Stimulated activated CD8-positive, alpha-beta memory T cell treated with anti-CD3 and anti-CD28 coated beads, Interleukin-15, amount 100 ng/mL, for 48 hours (primary cell): ENCODE results near the gene MPND.

Experiments used
- DNase-seq, 2 donors: peaks; one replicate each; pipeline ENCODE4 v3.0.0-alpha.2; 2020; ENCODE audit warnings: low read depth in 2 of 2

Gene MPND

DNA sequence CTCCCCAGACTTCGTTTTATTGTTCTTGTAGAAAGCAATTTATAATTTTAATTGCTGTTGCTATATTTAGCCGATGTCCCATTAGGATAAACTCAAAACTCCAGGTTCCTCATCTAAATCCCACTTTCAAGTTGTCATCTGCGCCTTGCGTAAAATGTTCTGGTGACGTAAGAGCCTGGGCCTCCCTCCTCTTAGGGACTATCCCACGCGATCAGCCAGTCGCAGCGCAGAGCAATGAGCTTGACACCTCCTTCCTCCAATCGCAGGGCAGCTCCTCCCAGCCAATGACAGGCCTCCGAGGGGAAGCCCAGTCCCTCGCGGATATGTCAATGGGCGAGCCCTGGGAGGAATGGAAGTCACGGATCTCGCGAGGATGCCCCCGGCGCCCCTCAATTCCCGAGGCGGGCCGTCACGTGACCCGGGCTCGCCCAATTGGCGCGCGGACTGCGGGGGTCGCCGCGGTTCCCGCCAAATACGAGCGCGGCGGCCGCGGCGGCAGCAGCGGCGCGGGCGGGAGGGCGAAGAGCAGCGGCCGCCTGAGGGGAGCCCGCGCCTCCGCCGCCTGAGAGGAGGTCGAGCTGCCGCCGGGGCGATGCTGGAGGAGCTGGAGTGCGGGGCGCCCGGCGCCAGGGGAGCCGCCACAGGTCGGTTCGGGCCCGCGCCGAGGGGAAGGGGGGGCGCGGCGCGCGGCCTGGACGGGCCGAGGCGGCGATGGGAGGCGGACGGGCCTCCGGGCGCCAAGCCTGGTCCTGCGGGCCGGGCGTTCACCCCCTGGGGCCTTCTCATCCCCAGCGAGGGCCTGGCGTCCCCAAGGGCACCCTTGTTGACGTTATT is 59.0 kb downstream of the MPND start, which contains the start of gene CHAF1A:
TSS of gene CHAF1A (plus strand) at position 470 of the 834 bp plus-strand sequence. CDS start at position 593, 123 bp downstream.
- peak; percentile 98 to 99 for DNase-seq

DNA sequence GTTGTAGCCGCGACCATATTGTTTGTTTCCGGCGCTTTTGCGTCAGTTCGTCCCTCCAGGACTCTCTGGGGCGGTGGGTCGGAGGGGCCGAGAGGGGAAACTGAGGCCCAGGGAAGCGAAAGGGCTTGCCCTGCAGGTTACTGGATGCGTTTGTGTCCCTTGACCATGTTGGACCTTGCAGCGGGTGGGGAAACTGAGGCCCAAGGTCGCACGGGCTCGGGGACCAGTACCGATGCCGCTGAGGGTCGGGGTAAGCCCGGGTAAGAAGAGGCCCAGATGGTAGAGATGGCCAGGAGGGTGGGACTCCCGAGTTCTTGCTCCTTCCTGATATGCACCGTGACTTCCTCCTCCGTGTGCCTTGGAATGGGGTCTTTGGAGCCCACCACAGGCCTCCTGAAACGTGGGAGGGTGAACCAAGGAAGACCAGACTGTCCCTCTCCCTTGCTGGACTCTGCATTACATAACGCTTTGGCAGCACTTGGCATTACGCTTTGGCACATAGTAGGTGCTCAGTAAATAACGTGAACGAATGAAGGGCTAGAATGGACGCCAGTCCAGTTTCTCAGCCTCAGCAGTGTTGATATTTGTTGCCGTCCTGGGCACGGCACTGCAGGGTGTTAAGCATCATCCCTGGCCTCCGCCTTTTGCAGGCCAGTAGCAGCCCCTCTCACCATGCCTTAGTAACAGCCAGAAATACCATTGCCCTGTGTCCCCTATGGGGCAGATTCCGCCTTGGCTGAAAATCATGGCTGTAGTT is 59.8 kb downstream of the MPND start:
- DNase-seq = no peak

DNA sequence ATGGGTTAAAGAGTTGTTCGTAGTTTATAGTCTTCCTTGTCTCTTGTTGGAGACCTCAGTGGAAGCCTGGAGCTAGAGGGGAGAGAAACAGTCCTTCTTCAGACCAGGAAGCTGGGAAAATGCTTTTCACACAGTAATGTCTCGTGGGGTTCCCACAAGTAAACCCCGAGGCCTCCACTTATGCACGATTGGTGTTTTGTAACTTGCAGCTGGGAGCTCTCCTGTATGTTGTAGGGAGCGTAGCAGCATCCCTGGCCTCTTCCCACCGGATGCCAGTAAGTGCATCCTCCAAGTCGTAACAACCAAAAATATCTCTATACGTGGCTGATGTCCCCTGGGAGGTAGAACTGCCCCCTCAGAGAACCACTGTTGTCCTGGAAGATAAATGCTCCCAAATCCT is 62.6 kb downstream of the MPND start:
- DNase-seq = no peak

GRCh38 chr19:4406626-4407025 is 63.3 kb downstream of the MPND start:
- no peak for DNase-seq

DNA sequence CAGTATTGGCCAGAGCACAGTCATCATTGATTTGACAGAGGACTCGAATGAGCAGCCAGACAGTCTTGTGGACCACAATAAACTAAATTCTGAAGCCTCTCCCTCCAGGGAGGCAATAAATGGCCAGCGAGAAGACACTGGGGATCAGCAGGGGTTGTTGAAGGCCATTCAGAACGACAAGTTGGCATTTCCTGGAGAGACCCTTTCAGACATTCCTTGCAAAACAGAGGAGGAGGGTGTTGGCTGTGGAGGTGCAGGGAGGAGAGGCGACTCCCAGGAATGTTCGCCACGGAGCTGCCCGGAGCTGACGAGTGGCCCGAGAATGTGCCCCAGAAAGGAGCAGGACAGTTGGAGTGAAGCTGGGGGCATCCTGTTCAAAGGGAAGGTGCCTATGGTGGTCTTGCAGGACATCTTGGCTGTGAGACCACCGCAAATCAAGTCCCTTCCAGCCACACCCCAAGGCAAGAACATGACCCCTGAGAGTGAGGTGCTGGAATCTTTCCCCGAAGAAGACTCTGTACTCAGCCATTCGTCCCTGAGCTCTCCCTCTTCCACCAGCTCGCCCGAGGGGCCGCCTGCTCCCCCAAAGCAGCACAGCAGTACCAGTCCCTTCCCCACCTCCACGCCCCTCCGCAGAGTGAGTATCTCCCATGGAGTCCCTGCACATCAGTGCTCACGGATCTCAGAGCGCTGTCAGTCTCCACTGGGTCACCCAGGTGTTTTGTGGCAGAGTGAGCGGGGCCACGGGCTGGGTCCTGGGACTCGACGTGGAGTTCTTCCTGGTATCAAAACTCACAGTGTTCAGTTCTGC is 66.0 kb downstream of the MPND start:
- DNase-seq = no peak
